SIG-M5 treated with dmso at 0.1 percent for 504 hours (cell line): ENCODE measurements around the gene ADARB2.
"Not testable (repeated sequence)": the region's sequence is repeated elsewhere in the genome, so short reads cannot be mapped to it uniquely, and the experiment has no call there.

ENCODE experiments used
- DNase-seq: peaks from one replicate; lab custom pipeline; 2025; ENCODE audit not compliant: unreplicated experiment; lab: John Stamatoyannopoulos, UW

The ADARB2 gene

GRCh38 chr10:1416456-1417037 is 320.8 kb downstream of the ADARB2 start:
- no peak for DNase-seq

- no peak for DNase-seq
Observed at GRCh38 chr10:1414893-1415292, 322.4 kb downstream of the ADARB2 start.

- DNase-seq: not testable (repeated sequence)
Observed at GRCh38 chr10:1414346-1414745, 323.0 kb downstream of the ADARB2 start.

GRCh38 chr10:1413823-1414222 is 323.5 kb downstream of the ADARB2 start:
- no peak for DNase-seq

GRCh38 chr10:1413256-1413655 is 324.1 kb downstream of the ADARB2 start:
- no peak for DNase-seq

GRCh38 chr10:1412531-1413189 is 324.7 kb downstream of the ADARB2 start:
- no peak for DNase-seq

- DNase-seq: no peak
Observed at GRCh38 chr10:1411956-1412355, 325.4 kb downstream of the ADARB2 start.

- no peak for DNase-seq
Observed at GRCh38 chr10:1411451-1411850, 325.9 kb downstream of the ADARB2 start.

- DNase-seq: no peak
Observed at GRCh38 chr10:1410469-1411395, 326.6 kb downstream of the ADARB2 start.

GRCh38 chr10:1410032-1410431 is 327.3 kb downstream of the ADARB2 start:
- DNase-seq: no peak

- DNase-seq: no peak
Observed at GRCh38 chr10:1409392-1409791, 327.9 kb downstream of the ADARB2 start.

GRCh38 chr10:1408651-1409367 is 328.5 kb downstream of the ADARB2 start:
- DNase-seq: no peak

- no peak for DNase-seq
Observed at GRCh38 chr10:1406967-1407945, 330.1 kb downstream of the ADARB2 start.

GRCh38 chr10:1406132-1406966 is 331.0 kb downstream of the ADARB2 start:
- no peak for DNase-seq

GRCh38 chr10:1404323-1405260 is 332.7 kb downstream of the ADARB2 start:
- no peak for DNase-seq

- no peak for DNase-seq
Observed at GRCh38 chr10:1403508-1404322, 333.6 kb downstream of the ADARB2 start.

GRCh38 chr10:1402816-1403507 is 334.4 kb downstream of the ADARB2 start:
- DNase-seq: no peak
